ENCODE data around the gene IQCK.
A peak's percentile ranks its signal among the peaks of the same experiment; 100 is the strongest.

Gene IQCK

GRCh38 chr16:19722269-19722952 is 4.3 kb downstream of the IQCK start:
- DNase-seq (ENCODE audit: low read depth), result no peak

GRCh38 chr16:19722981-19723380 is 4.9 kb downstream of the IQCK start:
- DNase-seq (ENCODE audit: low read depth), result no peak

- DNase-seq (ENCODE audit: low read depth), result no peak
These were observed 10.5 kb downstream of the IQCK start for GRCh38 chr16:19728636-19728965.

GRCh38 chr16:19733551-19733950 is 15.5 kb downstream of the IQCK start:
- DNase-seq (ENCODE audit: low read depth), result no peak

DNA sequence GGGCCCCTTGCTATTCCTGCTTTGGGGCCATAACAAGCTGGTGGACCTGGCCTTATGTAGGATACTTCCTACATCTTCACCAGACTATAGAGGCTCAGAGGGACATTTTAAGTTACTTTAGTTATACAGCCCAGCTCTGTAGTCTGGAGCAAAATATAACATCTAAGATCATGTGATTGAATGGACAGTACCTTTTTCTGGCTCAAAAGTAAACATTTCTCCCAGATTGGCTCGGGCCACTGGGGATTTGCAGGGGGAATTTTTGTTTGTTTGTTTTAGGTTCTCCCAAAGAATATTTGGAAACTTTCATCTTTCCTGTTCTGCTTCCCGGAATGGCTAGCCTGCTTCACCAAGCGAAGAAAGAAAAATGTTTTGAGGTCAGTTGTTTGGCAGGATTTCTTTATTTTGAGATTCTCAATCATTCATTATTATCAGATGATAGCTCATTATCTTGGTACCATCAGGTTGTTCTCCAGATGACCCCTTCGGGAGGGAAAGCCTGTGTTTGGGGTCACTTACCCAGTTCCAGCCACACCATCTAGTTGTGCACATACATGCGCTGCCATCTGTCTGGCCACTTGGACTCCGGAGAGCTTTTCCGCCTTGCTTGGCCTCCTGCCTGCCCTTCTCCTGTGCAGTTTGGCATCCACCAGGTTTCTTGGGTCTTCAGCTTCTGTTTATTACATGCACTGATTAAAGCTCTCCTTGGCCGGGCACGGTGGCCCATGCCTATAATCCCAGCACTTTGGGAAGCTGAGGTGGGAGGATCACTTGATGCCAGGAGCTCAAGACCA is 17.2 kb downstream of the IQCK start:
- no peak for DNase-seq (ENCODE audit: low read depth)

GRCh38 chr16:19737306-19738038 is 19.4 kb downstream of the IQCK start:
- no peak for DNase-seq (ENCODE audit: low read depth)

- DNase-seq (ENCODE audit: low read depth), result no peak
These were observed 23.3 kb downstream of the IQCK start for GRCh38 chr16:19741354-19741753.

- no peak for DNase-seq (ENCODE audit: low read depth)
These were observed 25.7 kb downstream of the IQCK start for GRCh38 chr16:19743816-19744159.

- DNase-seq (ENCODE audit: low read depth), result no peak
These were observed 26.6 kb downstream of the IQCK start for GRCh38 chr16:19744670-19745069.

GRCh38 chr16:19745286-19746010 is 27.4 kb downstream of the IQCK start:
- DNase-seq (ENCODE audit: low read depth), result no peak

GRCh38 chr16:19746561-19746960 is 28.5 kb downstream of the IQCK start:
- DNase-seq (ENCODE audit: low read depth), result no peak

DNA sequence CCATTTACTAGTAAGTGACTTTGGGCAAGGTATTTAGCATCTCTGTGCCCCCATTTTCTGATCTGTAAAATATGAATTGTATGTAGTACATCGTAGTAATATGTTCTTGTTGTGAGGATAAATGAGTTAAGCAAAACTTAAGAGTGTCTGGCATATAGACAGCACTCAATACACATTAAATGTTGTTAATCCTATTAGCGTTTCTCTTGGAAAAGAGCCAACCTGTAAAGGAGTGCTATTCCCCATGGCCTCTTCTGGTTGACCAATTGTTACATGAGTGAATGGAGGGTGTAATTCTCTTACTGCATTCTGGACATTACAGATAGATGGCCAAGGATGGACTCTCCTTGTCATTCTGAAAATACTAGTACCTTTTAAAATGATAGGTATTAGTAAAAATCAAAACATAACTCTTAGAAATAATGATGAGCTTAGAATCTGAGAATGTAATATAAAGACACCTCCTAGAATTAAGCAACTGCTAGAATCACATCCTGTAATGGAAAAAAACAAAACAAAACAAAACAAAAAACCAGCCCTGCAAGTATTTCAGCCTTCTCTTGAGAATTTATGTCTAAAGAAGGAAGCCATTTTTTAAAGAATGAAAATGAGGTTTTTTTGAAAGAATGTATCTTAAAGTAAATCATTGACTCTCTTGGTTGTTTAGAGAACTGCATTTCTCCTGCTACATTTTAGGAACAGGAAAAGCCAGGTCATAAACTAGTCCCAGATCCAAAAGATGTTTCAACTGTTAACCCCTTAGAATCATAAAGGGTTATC is 30.5 kb downstream of the IQCK start:
- DNase-seq (ENCODE audit: low read depth), result no peak

- DNase-seq (ENCODE audit: low read depth), result peak; percentile 32
These were observed 31.6 kb downstream of the IQCK start for GRCh38 chr16:19749571-19750080.

DNA sequence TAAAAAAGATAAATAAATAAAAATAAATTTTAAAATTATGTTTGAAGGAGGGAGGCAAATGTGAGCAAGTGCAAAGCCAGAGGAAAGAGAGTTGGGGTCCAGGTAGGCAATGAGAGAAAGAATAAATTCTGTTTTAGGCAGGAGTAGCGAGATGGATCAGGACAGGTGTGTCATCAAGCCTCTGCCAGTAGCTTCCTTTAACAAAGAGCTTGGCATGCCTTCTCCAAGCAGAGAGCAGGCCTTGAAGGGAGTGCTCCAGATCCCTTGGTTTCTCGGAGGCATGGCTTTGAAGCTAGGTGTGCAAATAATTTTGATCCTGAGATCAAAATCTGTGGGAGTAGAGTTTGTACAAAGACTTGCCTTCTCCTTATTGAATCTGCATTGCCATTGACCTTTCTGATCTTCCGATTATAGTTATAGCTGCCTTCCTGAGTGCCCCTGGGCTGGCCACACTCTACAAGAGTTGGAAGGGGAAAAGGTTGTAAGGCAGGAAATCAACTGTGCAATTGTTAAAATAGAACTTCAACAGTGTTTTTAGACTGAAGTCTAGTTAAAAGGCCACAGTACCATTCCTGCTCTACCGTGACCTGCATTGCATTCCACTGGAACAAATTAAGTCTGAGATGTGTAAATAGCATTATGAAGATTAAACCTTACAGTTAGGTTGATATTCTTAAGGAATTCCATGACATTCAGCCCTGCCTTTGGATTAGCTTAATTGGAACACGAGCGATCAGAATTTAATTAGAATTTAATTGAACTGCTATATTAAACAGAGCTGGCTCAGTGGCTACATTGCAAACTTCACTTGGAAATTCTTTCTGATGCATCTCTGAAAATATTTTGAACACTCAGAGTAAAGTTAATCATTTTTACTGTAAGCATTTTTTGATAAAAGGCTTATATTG is 33.7 kb downstream of the IQCK start:
- DNase-seq (ENCODE audit: low read depth), result no peak

- DNase-seq (ENCODE audit: low read depth), result peak; percentile 86
These were observed 36.0 kb downstream of the IQCK start for GRCh38 chr16:19753815-19754643.

DNA sequence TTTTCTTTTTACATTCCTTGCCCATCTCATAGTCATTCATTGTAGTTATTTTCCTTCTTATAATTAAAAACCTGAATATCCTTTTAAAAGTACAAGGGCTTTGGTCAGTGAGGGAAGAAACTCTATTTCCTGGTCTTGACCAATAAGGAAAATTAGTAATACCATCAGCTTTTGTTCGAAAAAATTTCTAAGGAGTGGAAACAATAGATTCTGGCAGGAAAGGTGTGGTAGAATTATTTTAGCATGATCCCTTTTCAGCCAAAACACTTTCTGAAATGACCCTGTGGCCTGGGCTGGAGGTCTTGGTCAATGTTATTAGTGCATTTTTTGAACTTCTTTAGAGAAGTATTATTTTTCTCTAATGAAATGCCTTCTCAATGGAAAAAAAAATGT is 36.6 kb downstream of the IQCK start:
- DNase-seq (ENCODE audit: low read depth), result no peak

DNA sequence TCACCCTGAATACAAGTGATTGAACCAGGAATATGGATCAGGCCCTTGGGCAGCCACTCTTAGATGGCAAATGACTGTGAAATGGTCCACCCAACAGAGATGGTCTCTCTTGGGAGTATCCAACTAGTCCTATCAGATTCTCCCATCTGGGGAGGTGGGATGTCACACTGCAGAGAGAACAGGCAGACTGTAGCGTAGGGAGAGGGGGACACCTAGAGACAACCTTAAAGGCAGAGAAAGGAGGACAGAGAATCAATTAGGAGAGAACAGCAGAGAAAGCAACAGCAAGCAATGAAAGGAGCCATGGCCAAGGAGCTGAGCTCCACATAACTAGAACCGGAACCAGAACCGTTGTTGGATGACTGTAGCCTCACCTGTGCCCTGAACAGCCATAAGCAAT is 37.2 kb downstream of the IQCK start:
- DNase-seq (ENCODE audit: low read depth), result no peak

DNA sequence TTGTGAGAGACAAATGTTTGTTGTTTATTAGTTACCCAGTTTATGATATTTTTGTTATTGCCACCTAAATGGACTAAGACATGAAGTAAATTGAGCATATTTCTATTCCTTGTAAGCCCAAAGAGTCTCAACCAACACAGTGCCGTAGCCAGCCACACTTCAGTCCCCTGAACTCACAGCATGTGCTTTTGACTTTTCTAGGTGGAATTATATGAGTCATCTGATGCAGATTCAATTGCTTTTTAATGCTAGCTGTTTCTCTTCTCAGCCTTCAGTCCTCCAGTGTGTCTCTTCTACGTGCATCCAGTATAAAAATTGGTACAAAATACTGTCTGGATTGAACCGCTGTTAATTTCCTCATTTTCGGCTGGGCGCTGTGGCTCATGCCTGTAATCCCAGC is 39.0 kb downstream of the IQCK start:
- DNase-seq (ENCODE audit: low read depth), result no peak

GRCh38 chr16:19757762-19758595 is 39.9 kb downstream of the IQCK start:
- no peak for DNase-seq (ENCODE audit: low read depth)
